ENCODE measurements around the gene ATP8B4.
"Not testable (repeated sequence)": the region's sequence is repeated elsewhere in the genome, so short reads cannot be mapped to it uniquely, and the experiment has no call there.

The ATP8B4 gene, protein sequence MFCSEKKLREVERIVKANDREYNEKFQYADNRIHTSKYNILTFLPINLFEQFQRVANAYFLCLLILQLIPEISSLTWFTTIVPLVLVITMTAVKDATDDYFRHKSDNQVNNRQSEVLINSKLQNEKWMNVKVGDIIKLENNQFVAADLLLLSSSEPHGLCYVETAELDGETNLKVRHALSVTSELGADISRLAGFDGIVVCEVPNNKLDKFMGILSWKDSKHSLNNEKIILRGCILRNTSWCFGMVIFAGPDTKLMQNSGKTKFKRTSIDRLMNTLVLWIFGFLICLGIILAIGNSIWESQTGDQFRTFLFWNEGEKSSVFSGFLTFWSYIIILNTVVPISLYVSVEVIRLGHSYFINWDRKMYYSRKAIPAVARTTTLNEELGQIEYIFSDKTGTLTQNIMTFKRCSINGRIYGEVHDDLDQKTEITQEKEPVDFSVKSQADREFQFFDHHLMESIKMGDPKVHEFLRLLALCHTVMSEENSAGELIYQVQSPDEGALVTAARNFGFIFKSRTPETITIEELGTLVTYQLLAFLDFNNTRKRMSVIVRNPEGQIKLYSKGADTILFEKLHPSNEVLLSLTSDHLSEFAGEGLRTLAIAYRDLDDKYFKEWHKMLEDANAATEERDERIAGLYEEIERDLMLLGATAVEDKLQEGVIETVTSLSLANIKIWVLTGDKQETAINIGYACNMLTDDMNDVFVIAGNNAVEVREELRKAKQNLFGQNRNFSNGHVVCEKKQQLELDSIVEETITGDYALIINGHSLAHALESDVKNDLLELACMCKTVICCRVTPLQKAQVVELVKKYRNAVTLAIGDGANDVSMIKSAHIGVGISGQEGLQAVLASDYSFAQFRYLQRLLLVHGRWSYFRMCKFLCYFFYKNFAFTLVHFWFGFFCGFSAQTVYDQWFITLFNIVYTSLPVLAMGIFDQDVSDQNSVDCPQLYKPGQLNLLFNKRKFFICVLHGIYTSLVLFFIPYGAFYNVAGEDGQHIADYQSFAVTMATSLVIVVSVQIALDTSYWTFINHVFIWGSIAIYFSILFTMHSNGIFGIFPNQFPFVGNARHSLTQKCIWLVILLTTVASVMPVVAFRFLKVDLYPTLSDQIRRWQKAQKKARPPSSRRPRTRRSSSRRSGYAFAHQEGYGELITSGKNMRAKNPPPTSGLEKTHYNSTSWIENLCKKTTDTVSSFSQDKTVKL

DNA sequence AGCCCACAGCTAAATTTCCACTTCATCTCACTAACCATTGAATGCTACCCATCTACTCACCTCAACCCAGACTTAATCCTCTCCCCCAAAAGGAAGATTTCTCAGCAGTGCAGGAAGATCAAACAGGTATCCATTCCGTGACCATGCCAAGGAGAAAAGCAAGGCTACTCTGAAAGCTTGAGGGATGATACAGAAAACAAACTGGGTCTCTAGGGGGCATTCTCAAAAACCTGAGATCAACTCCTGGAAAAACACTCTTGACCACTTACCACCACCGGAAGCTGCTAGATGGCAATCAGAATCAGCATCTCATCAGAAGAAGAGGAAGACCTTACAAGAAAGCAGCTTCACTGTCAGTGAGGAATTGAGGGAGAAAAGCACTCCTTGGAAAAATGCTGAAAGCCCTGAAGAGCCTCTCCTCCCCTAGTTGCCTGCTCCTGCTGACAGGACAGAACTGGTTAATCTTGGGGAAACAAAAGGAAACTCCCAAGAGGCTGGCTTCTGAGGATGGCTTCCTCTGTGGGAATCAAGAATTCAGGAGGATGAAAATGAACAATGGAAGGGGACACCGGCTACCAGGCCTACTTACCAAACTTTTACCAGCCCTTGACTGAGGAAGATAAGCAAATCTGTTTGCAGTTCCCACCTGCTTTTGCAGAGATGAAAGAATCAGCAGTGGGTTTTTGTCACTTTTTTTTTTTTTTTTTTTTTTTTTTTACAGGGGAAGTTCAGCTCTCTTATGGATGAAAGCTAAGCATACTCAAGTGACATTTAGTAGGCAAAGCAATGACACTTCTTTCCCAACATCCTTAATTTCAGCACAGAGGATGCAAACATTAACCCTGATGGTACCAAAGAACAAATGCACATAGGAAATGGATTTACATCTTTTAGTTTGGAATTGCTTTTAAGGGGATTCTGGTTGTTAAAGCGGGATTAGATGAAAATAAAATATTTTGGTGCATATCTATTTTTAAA, at the start of gene ATP8B4:
TSS of gene ATP8B4 (minus strand) at position 171 of the 978 bp plus-strand sequence. CDS start 12,267 bp downstream, outside the sequence.
- DNase-seq: no peak
- intact Hi-C loops (cut with DNase I): no loop called here

DNA sequence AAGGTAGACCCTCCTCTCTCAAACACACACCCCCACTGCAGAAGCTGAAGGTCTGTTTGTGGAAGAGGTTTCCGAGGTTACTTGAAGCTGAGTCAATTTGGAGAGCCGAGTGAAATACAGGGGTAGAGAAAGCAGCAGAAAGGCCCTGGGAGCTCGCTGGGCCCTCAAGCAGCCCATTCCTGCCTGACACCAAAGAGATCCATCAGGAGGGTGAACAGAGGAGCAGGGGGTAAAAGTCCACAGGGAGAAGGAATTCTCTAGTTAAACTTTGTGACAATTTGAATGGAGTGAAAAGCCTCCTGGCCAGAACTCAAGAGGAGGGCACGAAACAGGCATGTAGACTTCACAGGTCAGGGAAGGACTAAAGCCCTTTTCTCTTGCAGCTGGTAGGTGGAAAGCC, 49.3 kb upstream of the ATP8B4 start:
- no peak for DNase-seq
- intact Hi-C loops (cut with DNase I): no loop called here

DNA sequence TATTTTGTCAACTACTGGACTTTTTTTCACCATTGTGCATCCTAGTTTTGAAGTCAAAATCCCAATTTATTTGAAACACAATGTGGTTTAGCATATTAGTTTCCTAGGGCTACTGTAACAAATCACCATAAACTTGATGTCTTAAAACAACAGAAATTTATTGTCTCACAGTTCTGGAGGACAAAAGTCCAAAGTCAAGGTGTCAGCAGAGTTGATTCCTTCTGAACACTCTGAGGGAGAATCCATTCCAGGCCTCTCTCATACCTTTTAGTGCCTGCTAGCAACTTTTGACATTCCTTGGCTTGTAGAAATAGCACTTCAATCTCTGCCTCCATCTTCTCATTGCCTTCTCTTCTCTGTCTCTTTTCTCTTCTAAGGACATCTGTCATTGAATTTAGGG, 48.1 kb upstream of the ATP8B4 start:
- no peak for DNase-seq
- intact Hi-C loops (cut with DNase I): no loop called here

DNA sequence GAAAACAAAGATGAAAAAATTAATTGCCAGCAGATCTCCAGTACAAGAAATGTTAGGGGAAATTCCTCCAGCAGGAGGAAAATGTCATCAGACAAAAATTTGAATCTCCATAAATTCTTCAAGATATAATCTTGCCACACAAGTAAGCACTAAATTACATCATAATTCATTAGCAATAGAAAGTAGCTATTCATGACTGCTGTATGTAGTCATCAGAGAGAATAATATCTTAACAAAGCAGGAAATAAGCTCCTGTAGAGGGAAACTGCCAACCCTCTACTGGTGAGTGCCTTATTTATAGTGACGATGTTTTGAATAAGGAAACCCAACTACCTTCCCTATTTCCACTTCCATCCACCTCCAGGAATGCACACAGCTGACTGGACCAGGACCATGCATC, 47.2 kb upstream of the ATP8B4 start:
- intact Hi-C loops (cut with DNase I): no loop called here
- DNase-seq: no peak

DNA sequence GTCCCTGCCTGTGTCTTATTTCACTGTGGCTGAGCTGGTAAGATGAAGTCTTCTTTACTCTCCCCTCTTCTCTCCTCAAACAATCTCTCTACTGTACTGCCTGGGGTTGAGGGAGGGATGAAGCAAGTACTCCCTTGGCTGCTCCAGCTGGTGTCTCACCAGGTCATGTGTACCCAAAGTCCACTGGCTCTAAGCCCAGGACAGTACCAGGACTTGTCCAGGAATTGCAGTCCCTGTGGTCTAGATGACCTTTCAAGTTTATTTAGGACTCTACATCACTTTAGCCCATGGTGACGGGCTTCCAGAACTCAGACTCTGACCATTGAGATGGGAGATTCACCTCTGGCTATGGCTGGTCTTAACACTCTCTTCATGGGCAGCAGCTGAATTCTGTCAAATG, 45.4 kb upstream of the ATP8B4 start:
- no peak for DNase-seq
- intact Hi-C loops (cut with DNase I): no loop called here

DNA sequence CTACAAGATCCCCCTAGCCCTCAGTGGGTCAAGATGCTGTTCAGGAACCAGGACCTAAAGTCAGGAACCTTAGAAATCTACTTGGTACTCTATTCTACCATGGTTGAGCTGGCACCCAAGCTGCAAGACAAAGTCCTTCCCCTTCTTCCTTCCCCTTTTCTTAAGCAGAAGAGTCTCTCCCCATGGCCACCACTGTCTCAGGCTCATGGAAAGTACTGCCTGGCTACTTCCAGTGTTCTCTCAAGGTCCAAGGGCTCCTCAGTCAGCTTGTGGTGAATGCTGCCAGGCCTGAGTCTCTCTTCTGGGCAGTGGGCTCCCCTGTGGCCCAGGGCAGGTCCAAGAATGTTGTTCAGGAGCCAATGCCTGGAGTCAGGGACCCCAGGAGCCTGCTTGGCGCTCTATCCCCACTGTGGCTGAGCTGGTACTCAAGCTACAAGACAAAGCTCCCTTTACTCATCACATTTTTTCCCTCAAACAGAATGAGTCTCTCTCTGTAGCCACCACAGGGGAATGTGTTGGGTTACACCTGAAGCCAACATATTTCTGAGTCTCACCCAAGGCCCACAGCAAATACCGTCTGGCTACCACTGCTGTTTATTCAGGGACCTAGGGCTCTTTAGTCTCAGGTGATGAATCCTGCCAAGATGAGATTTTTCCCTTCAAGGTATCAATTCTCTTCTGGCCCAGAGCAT, 44.8 kb upstream of the ATP8B4 start:
- no peak for DNase-seq
- intact Hi-C loops (cut with DNase I): no loop called here

DNA sequence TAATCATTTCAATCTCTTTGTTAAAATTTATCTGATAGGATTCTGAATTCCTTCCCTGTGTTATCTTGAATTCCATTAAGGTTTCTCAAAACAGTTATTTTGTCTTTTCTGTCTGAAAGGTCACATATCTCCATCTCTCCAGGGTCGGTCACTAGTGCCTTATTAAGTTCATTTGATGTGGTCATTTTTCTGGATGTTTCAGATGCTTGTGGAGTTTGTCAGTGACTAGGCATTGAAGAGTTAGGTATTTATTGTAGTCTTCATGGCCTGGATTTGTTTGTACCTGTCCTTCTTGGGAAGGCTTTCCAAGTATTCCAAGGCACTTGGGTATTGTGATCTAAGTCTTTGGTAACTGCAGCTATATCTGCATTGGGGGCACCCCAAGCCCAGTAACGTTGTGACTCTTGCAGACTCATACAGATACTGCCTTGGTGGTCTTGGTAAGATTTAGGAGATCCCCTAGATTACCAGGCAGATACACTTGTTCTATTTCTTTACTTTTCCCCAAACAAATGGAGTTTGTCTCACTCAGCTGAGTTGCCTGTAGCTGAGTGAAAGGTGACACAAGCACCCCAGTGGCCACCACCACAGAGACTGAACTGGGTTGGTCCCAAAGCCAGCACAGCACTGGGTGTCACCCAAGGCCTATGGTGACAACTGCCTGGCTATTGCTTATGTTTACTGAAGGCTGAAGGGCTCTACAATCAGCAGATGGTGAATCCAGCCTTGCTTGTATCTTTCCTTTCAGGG, 44.1 kb upstream of the ATP8B4 start:
- DNase-seq: no peak
- intact Hi-C loops (cut with DNase I): no loop called here

DNA sequence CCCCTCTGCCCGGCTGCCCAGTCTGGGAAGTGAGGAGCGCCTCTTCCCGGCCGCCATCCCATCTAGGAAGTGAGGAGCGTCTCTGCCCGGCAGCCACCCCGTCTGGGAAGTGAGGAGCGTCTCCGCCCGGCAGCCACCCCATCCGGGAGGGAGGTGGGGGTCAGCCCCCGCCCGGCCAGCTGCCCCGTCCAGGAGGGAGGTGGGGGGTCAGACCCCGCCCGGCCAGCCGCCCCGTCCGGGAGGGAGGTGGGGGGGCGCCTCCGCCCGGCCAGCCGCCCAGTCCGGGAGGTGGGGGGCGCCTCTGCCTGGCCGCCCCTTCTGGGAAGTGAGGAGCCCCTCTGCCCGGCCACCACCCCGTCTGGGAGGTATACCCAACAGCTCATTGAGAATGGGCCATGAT, 39.2 kb upstream of the ATP8B4 start:
- intact Hi-C loops (cut with DNase I); DNase-seq: not testable (repeated sequence)

DNA sequence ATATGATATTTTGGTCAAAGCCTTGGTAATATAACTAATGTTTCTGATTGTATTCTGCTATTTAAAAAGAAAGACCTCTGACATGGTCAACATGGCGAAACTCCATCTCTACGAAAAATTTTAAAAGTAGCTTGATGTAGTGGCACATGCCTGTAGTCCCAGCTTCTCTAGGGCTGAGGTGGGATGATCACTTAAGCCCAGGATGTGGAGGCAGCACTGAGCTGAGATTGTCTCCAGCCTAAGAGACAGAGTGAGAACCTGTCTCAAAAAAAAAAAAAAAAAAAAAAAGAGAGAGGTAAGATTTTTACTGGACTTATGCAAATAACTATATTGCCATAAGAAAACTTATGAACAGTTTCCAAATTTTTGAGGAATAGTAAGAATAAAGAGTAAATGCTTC, 32.4 kb upstream of the ATP8B4 start:
- intact Hi-C loops (cut with DNase I): no loop called here
- no peak for DNase-seq

DNA sequence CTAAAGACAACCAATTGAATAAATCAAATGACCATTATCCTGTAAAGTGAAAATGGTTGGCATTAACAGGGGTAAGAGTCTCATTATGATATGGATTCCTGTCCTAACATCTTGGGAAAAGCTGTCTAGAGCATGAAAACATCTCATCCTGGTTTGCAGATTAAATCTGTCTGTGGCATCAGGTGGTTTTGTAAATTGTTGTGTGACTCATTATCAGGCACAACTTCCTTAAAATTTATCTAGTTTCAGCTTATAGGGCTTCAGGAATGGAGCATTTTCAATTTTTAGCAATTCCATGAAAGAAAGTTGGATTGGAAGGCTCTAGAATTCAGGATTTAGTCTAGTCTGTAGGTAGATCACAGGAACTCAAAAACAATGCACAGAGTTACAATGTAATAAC, 31.8 kb upstream of the ATP8B4 start:
- intact Hi-C loops (cut with DNase I): no loop called here
- no peak for DNase-seq

DNA sequence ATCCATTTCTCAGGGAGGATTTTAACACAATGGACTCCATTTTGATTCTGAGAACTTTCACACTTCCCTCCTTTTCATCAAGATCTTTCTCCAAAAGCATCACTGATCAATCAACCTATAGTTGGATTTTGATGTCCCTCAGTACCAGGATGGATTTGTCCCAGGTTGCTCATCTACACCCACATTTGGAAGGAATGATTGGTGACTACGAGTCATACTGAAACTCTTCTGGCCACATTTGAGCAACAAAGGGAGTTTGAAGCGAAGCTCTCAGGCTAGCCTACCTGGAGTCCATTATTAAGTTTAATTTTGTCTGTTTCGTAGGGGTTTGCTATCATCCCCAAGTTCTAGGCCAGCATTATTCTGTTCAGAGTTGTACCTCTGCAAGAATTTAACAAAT, 31.3 kb upstream of the ATP8B4 start:
- DNase-seq: no peak
- intact Hi-C loops (cut with DNase I): no loop called here

DNA sequence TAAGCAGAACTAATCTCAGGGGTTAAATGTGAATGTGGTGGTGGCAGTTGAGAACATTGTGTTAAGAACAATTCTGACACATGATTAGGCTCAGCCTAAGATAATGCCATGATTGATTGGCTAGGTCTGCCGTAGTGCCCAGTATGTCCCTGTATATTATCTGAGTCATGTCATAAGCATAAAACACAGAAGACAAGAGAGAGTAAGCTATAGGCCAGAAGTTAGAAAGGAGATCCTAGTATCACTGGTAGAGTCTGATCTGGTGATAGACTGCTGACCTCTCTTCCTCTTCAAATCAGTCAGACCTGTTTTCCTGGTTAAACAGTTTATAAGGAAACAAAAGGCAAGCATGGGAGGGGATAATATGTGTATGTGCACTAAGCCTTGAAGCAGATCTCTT, 30.1 kb upstream of the ATP8B4 start:
- DNase-seq: no peak
- intact Hi-C loops (cut with DNase I): loop anchor here (10.0 kb wide), 1 partner anchor 1784 kb away; no protein-coding TSS in a partner anchor

DNA sequence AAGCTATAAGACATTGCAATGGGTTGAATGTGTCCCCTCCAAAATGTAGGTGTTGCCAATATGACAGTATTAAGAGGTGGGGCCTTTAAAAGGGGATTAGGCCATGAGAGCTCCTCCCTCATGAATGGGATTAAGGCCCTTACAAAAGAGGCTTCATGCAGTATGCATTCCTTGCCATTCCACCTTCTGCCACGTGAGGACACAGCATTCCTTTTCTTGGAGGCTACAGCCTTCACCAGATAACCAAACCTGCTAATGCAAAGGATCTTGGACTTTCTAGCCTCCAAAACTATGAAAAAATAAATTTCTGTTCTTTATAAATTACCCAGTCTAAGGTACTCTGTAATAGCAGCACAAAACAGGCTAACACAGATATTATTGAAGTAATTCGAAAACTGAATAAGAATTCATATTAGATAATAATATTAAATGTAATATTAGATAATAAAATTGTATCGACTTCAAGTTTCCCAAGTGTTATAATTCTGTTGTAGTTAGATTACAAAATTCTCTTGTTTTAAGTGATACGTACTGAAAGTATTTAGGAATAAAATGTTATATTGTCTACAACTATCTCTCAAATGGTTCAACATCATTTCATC, 29.4 kb upstream of the ATP8B4 start:
- intact Hi-C loops (cut with DNase I): loop anchor here (10.0 kb wide), 1 partner anchor 1784 kb away; no protein-coding TSS in a partner anchor
- no peak for DNase-seq

DNA sequence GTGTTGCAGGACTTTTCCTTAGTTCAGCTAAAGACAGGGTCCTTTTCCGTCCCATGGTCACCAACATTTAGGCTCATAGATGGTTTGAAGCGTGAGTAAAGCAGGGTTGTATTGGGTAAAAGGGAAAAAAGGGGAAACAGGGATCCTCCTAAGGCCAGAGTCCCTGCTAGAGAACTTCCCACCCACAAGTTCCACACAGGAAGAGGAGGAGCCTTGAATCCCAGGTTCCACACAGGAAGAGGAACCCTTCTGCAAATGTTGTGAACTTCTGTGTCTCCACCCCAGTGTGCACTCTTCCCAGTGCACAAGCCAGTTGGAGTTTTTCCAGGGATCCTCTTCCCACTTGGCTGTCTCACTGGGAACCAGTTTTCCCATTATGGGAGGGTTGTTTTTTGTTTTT, 27.6 kb upstream of the ATP8B4 start:
- intact Hi-C loops (cut with DNase I): loop anchor here (10.0 kb wide), 1 partner anchor 1782 kb away; no protein-coding TSS in a partner anchor
- DNase-seq: no peak

DNA sequence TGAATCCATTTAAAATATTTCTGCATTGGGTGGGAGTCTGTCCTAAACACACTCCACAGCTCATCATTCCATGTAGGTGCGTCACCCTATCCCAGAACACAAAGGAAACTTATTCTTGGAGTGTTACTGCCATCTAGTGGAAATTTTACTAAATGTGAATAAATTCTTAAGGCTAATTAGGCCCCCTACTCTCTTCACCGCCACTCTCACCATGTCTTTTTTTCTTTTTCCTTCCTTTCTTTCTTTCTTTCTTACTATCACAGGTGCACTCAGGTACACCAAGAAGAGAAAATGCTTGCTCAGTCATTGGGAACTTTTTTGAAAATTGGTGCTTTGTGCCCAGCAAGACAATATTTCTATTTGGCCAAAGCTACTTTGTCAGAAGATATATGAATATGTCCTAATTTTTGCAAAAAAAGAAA, 26.4 kb upstream of the ATP8B4 start:
- intact Hi-C loops (cut with DNase I): loop anchor here (2.0 to 10.0 kb wide), 3 partner anchors 911 to 1781 kb away; no protein-coding TSS in a partner anchor
- no peak for DNase-seq

DNA sequence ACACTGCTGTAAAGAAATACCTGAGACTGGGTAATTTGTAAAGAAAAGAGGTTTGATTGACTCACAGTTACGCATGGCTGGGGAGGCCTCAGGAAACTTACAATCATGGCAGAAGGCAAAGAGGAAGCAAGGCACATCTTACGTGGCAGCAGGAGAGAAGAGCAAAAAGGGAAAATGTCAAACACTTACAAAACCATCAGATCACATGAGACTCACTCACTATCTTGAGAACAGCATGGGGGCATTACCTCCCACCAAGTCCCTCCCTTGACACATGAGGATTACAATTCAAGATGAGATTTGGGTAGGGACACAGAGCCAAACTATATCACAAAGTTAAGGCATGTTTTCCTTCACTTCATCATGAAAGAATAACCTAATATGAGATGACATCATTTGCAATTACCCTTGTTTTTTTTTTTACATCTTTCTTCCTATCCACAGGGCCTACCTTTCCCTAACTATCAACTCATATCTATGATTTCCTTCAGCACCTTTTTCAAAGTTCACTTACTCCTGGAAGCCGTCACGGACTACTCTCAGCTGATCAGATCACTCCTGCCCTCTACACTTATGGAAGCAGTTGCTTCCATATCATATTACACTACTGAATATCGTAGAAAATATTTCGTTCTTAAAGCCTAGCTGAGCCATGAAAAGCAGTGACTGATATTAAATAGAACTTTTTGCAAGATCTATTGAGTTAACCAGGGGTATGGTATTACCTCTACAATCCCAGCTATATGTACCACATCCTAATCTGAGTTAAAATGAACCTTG, 25.5 kb upstream of the ATP8B4 start:
- intact Hi-C loops (cut with DNase I): loop anchor here (2.0 to 10.0 kb wide), 3 partner anchors 910 to 1780 kb away; no protein-coding TSS in a partner anchor
- DNase-seq: no peak

Measured in posterior cingulate gyrus (tissue), 11 donors.